GM10248 (cell line): ENCODE measurements around the gene DDX39A.
A peak's percentile ranks its signal among the peaks of the same experiment; 100 is the strongest.

Experiments
- CTCF ChIA-PET: fragments of 300-600 bp; sonication (Branson Sonifier 250); formaldehyde crosslinking; extraction: SDS; loops from one replicate; lab custom pipeline; 2021; ENCODE audit warnings: antibody characterized with exemption; lab: Yijun Ruan, JAX
- POLR2A ChIA-PET: fragments of 350-650 bp; sonication (Branson Sonifier 250); formaldehyde crosslinking; extraction: SDS; loops from one replicate; lab custom pipeline; 2020; ENCODE audit warnings: antibody characterized with exemption; lab: Yijun Ruan, JAX
- DNase-seq: peaks from one replicate; pipeline ENCODE4 v3.0.0; 2012; ENCODE audit errors: extremely low spot score
- CTCF ChIP-seq: IDR thresholded peaks from 2 replicates; pipeline ENCODE4 v1.5.1; 2012; ENCODE audit warnings: mild to moderate bottlenecking, low read depth; ENCODE audit errors: extremely low read depth, missing control alignments, control extremely low read depth

DDX39A gene

GRCh38 chr19:14428882-14429416 lies 9.8 kb upstream of the DDX39A start:
- TF ChIP-seq CTCF = no peak
- ChIA-PET CTCF (interaction anchor here (0.7 to 2.2 kb wide), 5 partner anchors 9 to 51 kb away, joined by 3 to 8 read pairs (median 5); partner anchors contain the start of gene DDX39A), POLR2A (interaction anchor here (0.6 to 0.7 kb wide), 2 partner anchors 542 to 589 kb away, joined by 3 read pairs; no protein-coding TSS in a partner anchor)
- no peak for DNase-seq

- TF ChIP-seq CTCF = no peak
- ChIA-PET CTCF (interaction anchor here (1.4 to 2.2 kb wide), 2 partner anchors 8 to 45 kb away, joined by 4 to 5 read pairs; partner anchors contain the start of gene DDX39A), POLR2A (interaction anchor here (0.7 kb wide), 2 partner anchors 21 to 578 kb away, joined by 6 to 10 read pairs; no protein-coding TSS in a partner anchor)
- DNase-seq = no peak
Measured at GRCh38 chr19:14427461-14427860, 8.3 kb upstream of the DDX39A start.

GRCh38 chr19:14425696-14426138 lies 6.6 kb upstream of the DDX39A start:
- no peak for TF ChIP-seq CTCF
- POLR2A ChIA-PET = no interaction called here
- no peak for DNase-seq
- CTCF ChIA-PET = interaction anchor here (1.5 kb wide), 1 partner anchor 46 kb away, joined by 3 read pairs; no protein-coding TSS in a partner anchor

- POLR2A ChIA-PET = interaction anchor here (0.6 kb wide), 1 partner anchor 989 kb away, joined by 4 read pairs; no protein-coding TSS in a partner anchor
- CTCF ChIA-PET = interaction anchor here (1.6 kb wide), 2 partner anchors 13 kb away, joined by 5 read pairs; no protein-coding TSS in a partner anchor
- DNase-seq = peak; percentile 90
- TF ChIP-seq CTCF = no peak
Measured at GRCh38 chr19:14418856-14419105, 360 bp downstream of the DDX39A start.

- CTCF ChIA-PET = interaction anchor here (0.9 to 1.9 kb wide), 3 partner anchors 11 to 280 kb away, joined by 4 to 11 read pairs (median 4); partner anchors contain the start of gene ASF1B
- TF ChIP-seq CTCF = no peak
- POLR2A ChIA-PET = interaction anchor here (0.5 to 1.1 kb wide), 4 partner anchors 12 to 690 kb away, joined by 4 to 15 read pairs (median 4); no protein-coding TSS in a partner anchor
- no peak for DNase-seq
Measured at GRCh38 chr19:14416817-14417231, 2.3 kb downstream of the DDX39A start.

- TF ChIP-seq CTCF = no peak
- ChIA-PET POLR2A (interaction anchor here (0.7 to 2.6 kb wide), 4 partner anchors 9 to 110 kb away, joined by 3 to 7 read pairs (median 4); no protein-coding TSS in a partner anchor), CTCF (interaction anchor here (1.0 to 1.8 kb wide), 6 partner anchors 9 to 278 kb away, joined by 3 to 11 read pairs (median 4); partner anchors contain the start of gene ASF1B)
- DNase-seq = no peak
Measured at GRCh38 chr19:14414926-14415690, 4.0 kb downstream of the DDX39A start.
